Measurements from ENCODE around the gene HS6ST3.

Gene HS6ST3

GRCh38 chr13:96279904-96280303 lies 190.0 kb downstream of the HS6ST3 start:
- H3K4me3 Mint-ChIP-seq = no peak overlapping the region
- H3K27ac Mint-ChIP-seq = no peak overlapping the region
- no peaks in the 10 kb centered on the region for H3K36me3 Mint-ChIP-seq (ENCODE audit: low read depth)
- peaks cover 3% of the 10 kb centered on the region for H3K9me3 Mint-ChIP-seq
- no peaks in the 10 kb centered on the region for H3K27me3 Mint-ChIP-seq (ENCODE audit: low read depth)
- no peaks in the 10 kb centered on the region for H3K4me1 Mint-ChIP-seq (ENCODE audit: low read depth)

DNA sequence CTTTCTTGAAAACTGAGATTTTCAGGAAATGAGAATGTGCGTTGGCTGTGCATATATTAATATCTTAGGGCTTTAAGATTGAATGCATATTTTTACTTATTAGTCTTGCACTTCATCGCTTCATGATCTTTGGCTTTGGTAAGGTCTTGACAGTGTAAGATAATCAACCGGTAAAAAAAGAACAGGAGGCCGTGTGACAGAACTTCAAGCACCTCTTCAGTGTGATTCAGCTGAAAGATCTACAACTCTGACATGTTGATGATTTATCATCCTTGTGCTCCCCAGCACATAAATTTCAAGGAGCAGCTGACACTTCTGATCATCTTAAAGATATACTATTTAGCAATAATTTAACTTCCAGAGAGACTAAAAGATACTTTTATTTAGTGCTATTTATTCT lies 195.1 kb downstream of the HS6ST3 start:
- Mint-ChIP-seq H3K4me1 (ENCODE audit: low read depth) (no peaks in the 10 kb centered on the region), H3K36me3 (ENCODE audit: low read depth) (no peaks in the 10 kb centered on the region), H3K27me3 (ENCODE audit: low read depth) (no peaks in the 10 kb centered on the region), H3K27ac (no peak overlapping the region), H3K9me3 (no peaks in the 10 kb centered on the region), H3K4me3 (no peak overlapping the region)

- H3K27me3 Mint-ChIP-seq (ENCODE audit: low read depth) = no peaks in the 10 kb centered on the region
Measured at GRCh38 chr13:96285729-96286128, 195.8 kb downstream of the HS6ST3 start.

DNA sequence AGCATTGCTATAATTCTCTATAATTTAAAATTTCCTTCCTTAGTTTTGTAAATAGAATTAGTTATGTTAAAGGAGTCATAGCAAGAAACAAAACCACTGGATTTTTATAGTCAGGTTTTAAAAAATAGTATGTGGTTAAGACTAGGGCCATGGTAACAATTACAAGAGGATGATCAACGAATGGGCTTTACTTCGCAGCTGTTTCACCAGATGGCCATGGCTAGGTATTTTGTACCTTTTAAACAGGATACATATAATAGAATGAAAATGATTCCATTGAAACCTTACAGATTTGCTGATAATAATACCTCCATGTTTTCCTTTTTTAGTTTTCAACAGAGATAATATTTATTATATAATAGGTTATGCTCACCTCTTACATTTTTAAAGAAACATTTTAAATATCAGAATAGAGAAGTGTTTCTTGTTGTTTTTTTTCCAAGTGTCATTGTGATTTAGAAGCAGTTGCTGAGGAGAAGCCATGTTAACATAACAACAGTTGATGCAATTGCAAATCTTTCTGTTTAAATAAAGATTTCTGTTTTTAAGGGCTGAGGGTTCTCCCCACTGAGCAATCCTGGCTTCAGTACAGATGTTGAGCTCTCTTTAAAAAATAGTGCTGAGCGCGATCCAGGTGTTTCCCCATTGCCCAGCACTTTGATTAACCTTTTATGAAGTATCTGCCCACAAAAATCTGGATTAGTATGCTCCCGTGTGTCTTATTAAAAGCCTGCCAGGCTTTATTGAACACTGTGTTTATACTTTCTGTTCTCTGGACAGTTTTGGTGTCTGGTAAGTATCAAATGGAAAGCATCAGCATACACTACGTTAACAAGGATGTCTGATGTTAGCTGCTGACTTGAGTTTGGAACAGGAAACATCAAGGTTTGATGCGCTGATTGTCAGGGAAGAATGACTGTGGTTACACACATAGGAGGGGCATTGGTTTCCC lies 205.3 kb downstream of the HS6ST3 start:
- Mint-ChIP-seq H3K4me3 (no peak overlapping the region), H3K4me1 (ENCODE audit: low read depth) (no peaks in the 10 kb centered on the region), H3K27ac (no peak overlapping the region), H3K27me3 (ENCODE audit: low read depth) (no peaks in the 10 kb centered on the region), H3K9me3 (peaks cover 6% of the 10 kb centered on the region), H3K36me3 (ENCODE audit: low read depth) (no peaks in the 10 kb centered on the region)

More at GRCh38 chr13:96285729-96286128, 195.8 kb downstream of the HS6ST3 start:
- Mint-ChIP-seq H3K36me3 (ENCODE audit: low read depth) (no peaks in the 10 kb centered on the region), H3K27ac (no peak overlapping the region), H3K4me3 (no peak overlapping the region), H3K4me1 (ENCODE audit: low read depth) (no peaks in the 10 kb centered on the region), H3K9me3 (no peaks in the 10 kb centered on the region)

- no peaks in the 10 kb centered on the region for H3K27me3 Mint-ChIP-seq (ENCODE audit: low read depth)
- no peak overlapping the region for H3K4me3 Mint-ChIP-seq
- H3K9me3 Mint-ChIP-seq = peaks cover 6% of the 10 kb centered on the region
- no peaks in the 10 kb centered on the region for H3K4me1 Mint-ChIP-seq (ENCODE audit: low read depth)
- no peak overlapping the region for H3K27ac Mint-ChIP-seq
- no peaks in the 10 kb centered on the region for H3K36me3 Mint-ChIP-seq (ENCODE audit: low read depth)
Measured at GRCh38 chr13:96297360-96297759, 207.5 kb downstream of the HS6ST3 start.

DNA sequence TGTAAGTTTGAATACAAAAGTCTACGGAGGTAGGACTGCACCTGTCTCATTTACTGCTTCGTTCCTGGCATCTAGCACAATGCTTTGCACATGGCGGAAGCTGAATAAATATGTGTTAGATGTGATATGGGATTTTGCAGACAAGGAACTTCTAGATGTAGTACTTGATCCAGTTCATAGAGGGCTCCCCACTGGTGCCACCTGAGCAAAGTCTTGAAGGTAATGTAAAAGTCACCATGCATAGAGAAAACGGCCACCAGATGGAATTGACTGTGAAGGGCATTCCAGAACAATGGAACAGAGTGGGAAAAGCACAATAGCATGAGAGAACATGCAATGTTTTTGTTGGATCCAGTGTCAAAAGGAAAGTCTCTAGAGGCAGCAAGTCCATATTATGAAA lies 209.3 kb downstream of the HS6ST3 start:
- Mint-ChIP-seq H3K9me3 (peaks cover 11% of the 10 kb centered on the region), H3K27me3 (ENCODE audit: low read depth) (no peaks in the 10 kb centered on the region), H3K36me3 (ENCODE audit: low read depth) (no peaks in the 10 kb centered on the region), H3K4me1 (ENCODE audit: low read depth) (no peaks in the 10 kb centered on the region), H3K27ac (no peak overlapping the region), H3K4me3 (no peak overlapping the region)

GRCh38 chr13:96308568-96308967 lies 218.7 kb downstream of the HS6ST3 start:
- Mint-ChIP-seq H3K9me3 (peaks cover under 1% of the 10 kb centered on the region), H3K4me1 (ENCODE audit: low read depth) (no peaks in the 10 kb centered on the region), H3K4me3 (no peak overlapping the region), H3K27ac (no peak overlapping the region), H3K36me3 (ENCODE audit: low read depth) (no peaks in the 10 kb centered on the region), H3K27me3 (ENCODE audit: low read depth) (no peaks in the 10 kb centered on the region)

DNA sequence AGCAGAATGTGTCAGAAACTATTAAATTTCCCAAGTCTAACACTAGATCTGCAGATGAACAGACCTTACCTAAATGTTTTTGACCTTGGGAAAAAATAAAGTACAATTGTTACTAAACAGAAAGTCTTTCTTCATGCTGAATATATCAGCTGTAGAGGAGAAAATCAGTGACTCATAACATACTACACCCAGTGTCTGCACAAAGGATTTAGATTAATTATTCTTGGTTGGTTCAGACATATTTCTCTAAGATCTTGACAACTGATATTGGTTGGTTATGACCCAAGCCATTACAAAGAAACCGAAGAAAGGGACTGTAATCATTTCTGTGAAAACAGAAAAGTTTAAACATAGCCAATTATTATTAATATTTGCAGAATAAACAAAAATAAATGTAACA lies 225.1 kb downstream of the HS6ST3 start:
- H3K4me3 Mint-ChIP-seq = no peak overlapping the region

GRCh38 chr13:96338030-96338429 lies 248.1 kb downstream of the HS6ST3 start:
- Mint-ChIP-seq H3K36me3 (ENCODE audit: low read depth) (no peaks in the 10 kb centered on the region), H3K27ac (no peak overlapping the region), H3K4me3 (no peak overlapping the region), H3K4me1 (ENCODE audit: low read depth) (no peaks in the 10 kb centered on the region), H3K9me3 (peaks cover 15% of the 10 kb centered on the region), H3K27me3 (ENCODE audit: low read depth) (no peaks in the 10 kb centered on the region)

More for the DNA sequence above, 225.1 kb downstream of the HS6ST3 start:
- H3K36me3 Mint-ChIP-seq (ENCODE audit: low read depth) = no peaks in the 10 kb centered on the region
- no peaks in the 10 kb centered on the region for H3K27me3 Mint-ChIP-seq (ENCODE audit: low read depth)
- no peaks in the 10 kb centered on the region for H3K9me3 Mint-ChIP-seq
- no peaks in the 10 kb centered on the region for H3K4me1 Mint-ChIP-seq (ENCODE audit: low read depth)
- H3K27ac Mint-ChIP-seq = no peak overlapping the region

DNA sequence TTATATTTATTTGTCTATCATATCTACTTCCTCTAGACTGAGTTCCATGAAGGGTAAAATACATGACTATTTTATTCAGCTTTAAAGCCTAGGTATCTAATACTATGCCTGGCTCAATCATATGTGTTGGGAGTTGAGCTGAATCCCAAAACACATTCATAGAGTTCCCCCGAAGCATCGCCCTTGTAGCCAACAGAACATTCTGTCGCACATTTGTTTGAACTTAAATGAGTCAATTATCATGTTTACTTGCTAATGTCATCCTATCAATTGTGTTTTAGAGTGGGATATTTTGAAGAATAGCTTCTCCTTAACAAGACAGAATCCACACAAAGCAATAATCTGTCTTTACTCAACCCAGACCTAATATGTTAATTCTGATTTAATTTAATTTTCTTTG lies 252.4 kb downstream of the HS6ST3 start:
- no peak overlapping the region for H3K4me3 Mint-ChIP-seq
- no peaks in the 10 kb centered on the region for H3K27me3 Mint-ChIP-seq (ENCODE audit: low read depth)
- no peaks in the 10 kb centered on the region for H3K4me1 Mint-ChIP-seq (ENCODE audit: low read depth)
- H3K9me3 Mint-ChIP-seq = peaks cover 6% of the 10 kb centered on the region
- H3K27ac Mint-ChIP-seq = no peak overlapping the region
- no peaks in the 10 kb centered on the region for H3K36me3 Mint-ChIP-seq (ENCODE audit: low read depth)

GRCh38 chr13:96342852-96343465 lies 253.1 kb downstream of the HS6ST3 start:
- Mint-ChIP-seq H3K27ac (no peak overlapping the region), H3K4me3 (no peak overlapping the region), H3K4me1 (ENCODE audit: low read depth) (no peaks in the 10 kb centered on the region), H3K9me3 (peaks cover 6% of the 10 kb centered on the region), H3K27me3 (ENCODE audit: low read depth) (no peaks in the 10 kb centered on the region), H3K36me3 (ENCODE audit: low read depth) (no peaks in the 10 kb centered on the region)

- no peaks in the 10 kb centered on the region for H3K27me3 Mint-ChIP-seq (ENCODE audit: low read depth)
- no peak overlapping the region for H3K27ac Mint-ChIP-seq
- H3K9me3 Mint-ChIP-seq = no peaks in the 10 kb centered on the region
- no peaks in the 10 kb centered on the region for H3K36me3 Mint-ChIP-seq (ENCODE audit: low read depth)
- H3K4me3 Mint-ChIP-seq = no peak overlapping the region
- no peaks in the 10 kb centered on the region for H3K4me1 Mint-ChIP-seq (ENCODE audit: low read depth)
Measured at GRCh38 chr13:96346921-96347320, 257.0 kb downstream of the HS6ST3 start.

GRCh38 chr13:96373597-96373996 lies 283.7 kb downstream of the HS6ST3 start:
- Mint-ChIP-seq H3K9me3 (peaks cover 3% of the 10 kb centered on the region), H3K4me3 (no peak overlapping the region), H3K27ac (no peak overlapping the region), H3K36me3 (ENCODE audit: low read depth) (no peaks in the 10 kb centered on the region), H3K27me3 (ENCODE audit: low read depth) (no peaks in the 10 kb centered on the region), H3K4me1 (ENCODE audit: low read depth) (no peaks in the 10 kb centered on the region)

DNA sequence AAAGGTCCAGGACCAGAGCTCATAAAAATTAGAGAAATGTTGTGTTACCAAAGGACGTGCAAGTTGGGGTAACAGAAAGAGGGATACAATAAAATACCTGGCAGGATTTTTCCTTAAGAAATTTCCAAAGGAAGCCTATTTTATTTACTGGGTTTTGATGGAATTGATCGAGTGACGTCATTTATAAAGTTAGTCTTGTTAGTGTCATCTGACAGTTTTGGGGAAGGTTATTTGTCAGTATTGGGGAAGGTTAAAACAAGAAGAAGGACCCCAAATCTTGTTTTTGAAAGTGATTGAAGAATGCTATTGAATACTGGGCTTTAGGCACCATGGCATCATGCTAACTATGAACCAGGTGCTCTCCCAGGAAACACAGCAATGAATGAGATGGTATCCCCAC lies 287.9 kb downstream of the HS6ST3 start:
- Mint-ChIP-seq H3K27ac (no peak overlapping the region), H3K27me3 (ENCODE audit: low read depth) (no peaks in the 10 kb centered on the region), H3K9me3 (peaks cover 3% of the 10 kb centered on the region), H3K4me1 (ENCODE audit: low read depth) (no peaks in the 10 kb centered on the region), H3K4me3 (no peak overlapping the region), H3K36me3 (ENCODE audit: low read depth) (no peaks in the 10 kb centered on the region)

- H3K4me3 Mint-ChIP-seq = no peak overlapping the region
- no peaks in the 10 kb centered on the region for H3K9me3 Mint-ChIP-seq
- no peaks in the 10 kb centered on the region for H3K36me3 Mint-ChIP-seq (ENCODE audit: low read depth)
- H3K27ac Mint-ChIP-seq = no peak overlapping the region
- H3K4me1 Mint-ChIP-seq (ENCODE audit: low read depth) = no peaks in the 10 kb centered on the region
- no peaks in the 10 kb centered on the region for H3K27me3 Mint-ChIP-seq (ENCODE audit: low read depth)
Measured at GRCh38 chr13:96379967-96380366, 290.1 kb downstream of the HS6ST3 start.
